CD14-positive monocyte (primary cell): ENCODE measurements around the gene GBP1. TPM values are rescaled to one million over a fixed set of nuclear protein-coding genes. Genes with fewer than 3 reads are reported as not detected.
A peak's percentile ranks its signal among the peaks of the same experiment; 100 is the strongest.
"Not testable (repeated sequence)": the region's sequence is repeated elsewhere in the genome, so short reads cannot be mapped to it uniquely, and the experiment has no call there.

Experiments used
- DNase-seq, 3 donors: peaks; one replicate each; pipeline ENCODE4 v3.0.0-alpha.2; 2011 to 2022
- H2AFZ ChIP-seq: 2 replicates; pipeline ENCODE4 v1.6.0; 2012; ENCODE audit warnings: mild to moderate bottlenecking, low read depth, low read length, inconsistent platforms; ENCODE audit not compliant: insufficient read depth, poor library complexity, severe bottlenecking
- H3K27ac ChIP-seq, 2 donors: 1 replicate in 1 of 2; 2 replicates in 1 of 2; pipeline ENCODE4 v1.5.1; 2012 to 2013; ENCODE audit warnings: low read length in 2 of 2, control low read depth in 1 of 2, inconsistent platforms in 1 of 2, low read depth in 1 of 2, mild to moderate bottlenecking in 1 of 2
- H3K27me3 ChIP-seq, 2 donors: one replicate each; pipeline versions ENCODE4 v1.6.0 to v1.6.1; 2011 to 2013; ENCODE audit warnings: low read length in 2 of 2; ENCODE audit not compliant: control insufficient read depth in 2 of 2, insufficient read depth in 2 of 2
- H3K36me3 ChIP-seq, 2 donors: replicated peaks in 1 of 2; 1 replicate in 1 of 2; 2 replicates in 1 of 2; pipeline versions ENCODE4 v1.5.1 to v1.6.1; 2012 to 2013; ENCODE audit warnings: low read length in 2 of 2, control low read depth in 1 of 2, inconsistent platforms in 1 of 2, mild to moderate bottlenecking in 1 of 2; ENCODE audit not compliant: insufficient read depth in 2 of 2, control insufficient read depth in 1 of 2
- H3K4me1 ChIP-seq, 2 donors: 1 replicate in 1 of 2; 2 replicates in 1 of 2; pipeline versions ENCODE4 v1.5.1 to v1.6.1; 2012 to 2013; ENCODE audit warnings: low read length in 2 of 2, control low read depth in 1 of 2, inconsistent platforms in 1 of 2, mild to moderate bottlenecking in 1 of 2, moderate library complexity in 1 of 2; ENCODE audit not compliant: insufficient read depth in 2 of 2, control insufficient read depth in 1 of 2
- H3K4me2 ChIP-seq: replicated peaks from 2 replicates; pipeline ENCODE3; 2012; ENCODE audit warnings: low read length, moderate library complexity, mild to moderate bottlenecking; ENCODE audit not compliant: poor library complexity, severe bottlenecking; ENCODE audit errors: extremely low read depth
- H3K4me3 ChIP-seq, 3 experiments: fragments of 200-600 bp in 1 of 3; sonication (generic) in 1 of 3; replicated peaks in 1 of 3; 1 replicate in 2 of 3; 2 replicates in 1 of 3; pipeline ENCODE4 v1.5.1; 2011 to 2013; ENCODE audit warnings: low read length in 3 of 3, mild to moderate bottlenecking in 3 of 3, control low read depth in 2 of 3, low read depth in 2 of 3, inconsistent platforms in 1 of 3, moderate library complexity in 1 of 3
- H3K79me2 ChIP-seq: 2 replicates; pipeline ENCODE4 v1.6.0; 2012; ENCODE audit warnings: mild to moderate bottlenecking, control low read depth, inconsistent platforms, low read length, moderate library complexity; ENCODE audit not compliant: insufficient read depth
- H3K9ac ChIP-seq: 2 replicates; pipeline ENCODE4 v1.6.0; 2017; ENCODE audit warnings: low read length, mild to moderate bottlenecking; ENCODE audit not compliant: insufficient read depth, poor library complexity, severe bottlenecking
- H3K9me3 ChIP-seq, 2 donors: replicated peaks in 1 of 2; 1 replicate in 1 of 2; 2 replicates in 1 of 2; pipeline versions ENCODE4 v1.5.1 to v1.6.1; 2012 to 2013; ENCODE audit warnings: low read length in 2 of 2, control low read depth in 1 of 2; ENCODE audit not compliant: control insufficient read depth in 1 of 2, insufficient read depth in 1 of 2
- H4K20me1 ChIP-seq: 2 replicates; pipeline ENCODE4 v1.6.0; 2012; ENCODE audit warnings: mild to moderate bottlenecking, low read length, control low read depth, moderate library complexity; ENCODE audit not compliant: insufficient read depth
- H3K27ac Mint-ChIP-seq, 7 donors: one replicate each; pipeline ENCODE4 v1.8.0; 2020; ENCODE audit warnings: mild to moderate bottlenecking in 7 of 7, mixed read lengths in 7 of 7, moderate library complexity in 6 of 7, inconsistent platforms in 2 of 7
- H3K27me3 Mint-ChIP-seq, 3 donors: one replicate each; pipeline ENCODE4 v1.8.0; 2021 to 2022; ENCODE audit warnings: low read depth in 3 of 3, mild to moderate bottlenecking in 3 of 3, mixed read lengths in 3 of 3, moderate library complexity in 3 of 3, inconsistent platforms in 1 of 3
- H3K36me3 Mint-ChIP-seq, 2 donors: one replicate each; pipeline ENCODE4 v1.8.0; 2020; ENCODE audit warnings: mixed read lengths in 2 of 2, inconsistent platforms in 1 of 2, mild to moderate bottlenecking in 1 of 2
- H3K4me1 Mint-ChIP-seq: one replicate; pipeline ENCODE4 v1.8.0; 2020; ENCODE audit warnings: mild to moderate bottlenecking, mixed read lengths
- H3K4me3 Mint-ChIP-seq, 2 donors: one replicate each; pipeline ENCODE4 v1.8.0; 2020; ENCODE audit warnings: mild to moderate bottlenecking in 2 of 2, mixed read lengths in 2 of 2, moderate library complexity in 1 of 2
- H3K9me3 Mint-ChIP-seq, 7 donors: one replicate each; pipeline ENCODE4 v1.8.0; 2020 to 2022; ENCODE audit warnings: mixed read lengths in 7 of 7, mild to moderate bottlenecking in 6 of 7, moderate library complexity in 6 of 7, inconsistent platforms in 2 of 7
- WGBS: methylation state at CpG from one replicate; pipeline ENCODE4 v1.1.5; 2013; ENCODE audit warnings: missing lambda C conversion rate; ENCODE audit not compliant: insufficient coverage; 5-methylcytosine and 5-hydroxymethylcytosine counted together
- intact Hi-C, 2 donors: fragments of 100-400 bp; cut with micrococcal nuclease; formaldehyde crosslinking; loops; one replicate each; pipeline versions ENCODE4 v1.15.0 to v1.15.1; 2023
- polyA plus RNA-seq, 3 donors: library from polyadenylated mRNA; depleted of rRNA in 1 of 3; unstranded in 2 of 3; stranded (reverse) in 1 of 3; fragments of 300-500 nt in 2 of 3; fragments of >200 nt in 1 of 3; fragmentation: Illumina TruSeq in 2 of 3; gene quantifications; 1 replicate in 2 of 3; 2 replicates in 1 of 3; pipeline ENCODE4 v1.2.3, GENCODE V29; 2012 to 2021
- TF ChIP-seq, protein P1 (sequence below): fragments of 200-600 bp; IDR thresholded peaks from one replicate; pipeline ENCODE4 v1.8.0; 2022; ENCODE audit warnings: antibody characterized with exemption, mild to moderate bottlenecking

Gene GBP1
- polyA plus RNA-seq, 3 donors: 19.5 to 35.2 (median 23.7) TPM

DNA sequence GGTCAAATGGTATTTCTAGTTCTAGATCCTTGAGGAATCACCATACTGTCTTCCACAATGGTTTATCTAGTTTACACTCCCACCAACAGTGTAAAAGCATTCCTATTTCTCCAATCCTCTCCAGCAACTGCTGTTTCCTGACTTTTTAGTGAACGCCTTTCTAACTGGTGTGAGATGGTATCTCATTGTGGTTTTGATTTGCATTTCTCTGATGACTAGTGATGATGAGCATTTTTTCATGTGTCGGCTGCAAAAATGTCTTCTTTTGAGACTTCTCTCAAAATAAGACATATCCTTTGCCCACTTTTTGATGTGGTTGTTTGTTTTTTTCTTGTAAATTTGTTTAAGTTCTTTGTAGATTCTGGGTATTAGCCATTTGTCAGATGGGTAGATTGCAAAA is 36.0 kb downstream of the GBP1 start:
- H3K4me2 ChIP-seq, H3K36me3 ChIP-seq, H3K4me3 ChIP-seq, H3K4me1 ChIP-seq, H3K9me3 ChIP-seq, DNase-seq, H3K9ac ChIP-seq, H3K4me3 Mint-ChIP-seq, intact Hi-C loops, H3K27ac ChIP-seq, H2AFZ ChIP-seq, H3K4me1 Mint-ChIP-seq, H3K27me3 ChIP-seq, H3K79me2 ChIP-seq, H3K27me3 Mint-ChIP-seq, H4K20me1 ChIP-seq, H3K36me3 Mint-ChIP-seq: not testable (repeated sequence)
- no CpG with 5 or more reads among the region's 2 CpGs for WGBS
- Mint-ChIP-seq H3K27ac (peak overlapping the region in 1 of 7 donors; percentile 56), H3K9me3 (peaks cover 4 to 18% (median 10%) of the 10 kb centered on the region in 7 donors)

DNA sequence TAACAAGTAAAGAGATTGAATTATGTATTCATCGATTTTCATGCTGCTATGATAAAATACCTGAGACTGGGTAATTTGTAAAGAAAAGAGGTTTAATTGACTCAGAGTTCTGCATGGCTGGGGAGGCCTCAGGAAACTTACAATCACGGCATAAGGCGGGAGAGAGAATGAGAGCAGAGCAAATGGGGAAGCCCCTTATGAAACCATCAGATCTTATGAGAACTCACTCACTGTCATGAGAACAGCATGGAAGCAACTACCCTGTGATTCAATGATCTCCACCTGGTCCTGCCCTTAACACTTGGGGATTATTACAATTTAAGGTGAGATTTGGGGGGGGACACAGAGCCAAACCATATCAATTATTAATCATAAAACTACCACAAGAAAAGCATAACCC is 39.1 kb downstream of the GBP1 start:
- intact Hi-C loops: no loop called here
- Mint-ChIP-seq H3K27ac (peak overlapping the region in 1 of 7 donors; percentile 60), H3K36me3 (no peaks in the 10 kb centered on the region), H3K4me1 (peaks cover 18% of the 10 kb centered on the region), H3K9me3 (peaks cover 1 to 11% (median 7%) of the 10 kb centered on the region in 7 donors), H3K27me3 (peaks cover 0 to 4% (median 0%) of the 10 kb centered on the region in 3 donors), H3K4me3 (no peak overlapping the region)
- H3K79me2 ChIP-seq: peaks cover 17% of the 10 kb centered on the region
- peaks cover 13 to 20% of the 10 kb centered on the region in 2 donors for H3K4me1 ChIP-seq
- H3K9ac ChIP-seq: no peak overlapping the region
- WGBS: 86% methylated on average over 1 of the region's 3 CpGs
- H2AFZ ChIP-seq: no peak overlapping the region
- TF ChIP-seq, protein P1, sequence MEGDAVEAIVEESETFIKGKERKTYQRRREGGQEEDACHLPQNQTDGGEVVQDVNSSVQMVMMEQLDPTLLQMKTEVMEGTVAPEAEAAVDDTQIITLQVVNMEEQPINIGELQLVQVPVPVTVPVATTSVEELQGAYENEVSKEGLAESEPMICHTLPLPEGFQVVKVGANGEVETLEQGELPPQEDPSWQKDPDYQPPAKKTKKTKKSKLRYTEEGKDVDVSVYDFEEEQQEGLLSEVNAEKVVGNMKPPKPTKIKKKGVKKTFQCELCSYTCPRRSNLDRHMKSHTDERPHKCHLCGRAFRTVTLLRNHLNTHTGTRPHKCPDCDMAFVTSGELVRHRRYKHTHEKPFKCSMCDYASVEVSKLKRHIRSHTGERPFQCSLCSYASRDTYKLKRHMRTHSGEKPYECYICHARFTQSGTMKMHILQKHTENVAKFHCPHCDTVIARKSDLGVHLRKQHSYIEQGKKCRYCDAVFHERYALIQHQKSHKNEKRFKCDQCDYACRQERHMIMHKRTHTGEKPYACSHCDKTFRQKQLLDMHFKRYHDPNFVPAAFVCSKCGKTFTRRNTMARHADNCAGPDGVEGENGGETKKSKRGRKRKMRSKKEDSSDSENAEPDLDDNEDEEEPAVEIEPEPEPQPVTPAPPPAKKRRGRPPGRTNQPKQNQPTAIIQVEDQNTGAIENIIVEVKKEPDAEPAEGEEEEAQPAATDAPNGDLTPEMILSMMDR: no peak
- H3K36me3 ChIP-seq: no peaks in the 10 kb centered on the region
- no peak overlapping the region for H3K4me2 ChIP-seq
- no peak overlapping the region for H3K4me3 ChIP-seq
- no peak overlapping the region for H3K27ac ChIP-seq
- no peaks in the 10 kb centered on the region for H4K20me1 ChIP-seq
- H3K9me3 ChIP-seq: no peaks in the 10 kb centered on the region
- H3K27me3 ChIP-seq: no peaks in the 10 kb centered on the region
- peak in 1 of 3 donors; percentile 33 for DNase-seq
